ENCODE measurements around the gene OSBPL10.

The OSBPL10 gene

GRCh38 chr3:31848911-31849310 is 132.2 kb downstream of the OSBPL10 start:
- H3K9me2 ChIP-seq (ENCODE audit: low read depth, low read length): no peaks in the 10 kb centered on the region
- no peaks in the 10 kb centered on the region for H3K9me3 ChIP-seq (ENCODE audit: low read length)
- no peaks in the 10 kb centered on the region for H3F3A ChIP-seq (ENCODE audit: insufficient read depth, low read length)
- peak overlapping the region; percentile 69 for H3K27ac ChIP-seq (ENCODE audit: low read depth, low read length, poor library complexity, severe bottlenecking)
- peaks cover 77% of the 10 kb centered on the region for H3K4me1 ChIP-seq (ENCODE audit: insufficient read depth, low read length, severe bottlenecking)
- no peak overlapping the region for H2AFZ ChIP-seq (ENCODE audit: low read length)
- H3K9ac ChIP-seq (ENCODE audit: low read length): no peak overlapping the region; the same call in 1 of the 2 replicates
- no peaks in the 10 kb centered on the region for H4K20me1 ChIP-seq (ENCODE audit: insufficient read depth, low read length)
- H3K36me3 ChIP-seq (ENCODE audit: insufficient read depth, low read length): peaks cover 27% of the 10 kb centered on the region; the same call in 1 of the 2 replicates
- H3K4me3 ChIP-seq (ENCODE audit: low read depth, low read length, poor library complexity, severe bottlenecking): no peak overlapping the region
- no peak overlapping the region; the same call in 1 of the 2 replicates for H3K4me2 ChIP-seq (ENCODE audit: low read length)
- H3K27me3 ChIP-seq (ENCODE audit: insufficient read depth, low read length): no peaks in the 10 kb centered on the region
- peaks cover 8% of the 10 kb centered on the region; the same call in 1 of the 2 replicates for H3K79me2 ChIP-seq (ENCODE audit: insufficient read depth, low read length)
- TF ChIP-seq EZH2 (IDR thresholded peaks at IDR 0.05; ENCODE audit: borderline replicate concordance, low read length): no peak
- no peak for TF ChIP-seq CTCF (IDR thresholded peaks at IDR 0.05; ENCODE audit: low read length)

- peaks cover 8% of the 10 kb centered on the region; the same call in 1 of the 2 replicates for H3K79me2 ChIP-seq (ENCODE audit: insufficient read depth, low read length)
These were observed 132.8 kb downstream of the OSBPL10 start for GRCh38 chr3:31848163-31848818.

GRCh38 chr3:31847760-31848159 is 133.3 kb downstream of the OSBPL10 start:
- TF ChIP-seq EZH2 (IDR thresholded peaks at IDR 0.05; ENCODE audit: borderline replicate concordance, low read length) (no peak), CTCF (IDR thresholded peaks at IDR 0.05; ENCODE audit: low read length) (no peak)
- Histone ChIP-seq H3K4me1 (ENCODE audit: insufficient read depth, low read length, severe bottlenecking) (peaks cover 66% of the 10 kb centered on the region), H3K9me3 (ENCODE audit: low read length) (no peaks in the 10 kb centered on the region), H3K79me2 (ENCODE audit: insufficient read depth, low read length) (peaks cover 8% of the 10 kb centered on the region; the same call in 1 of the 2 replicates), H3F3A (ENCODE audit: insufficient read depth, low read length) (no peaks in the 10 kb centered on the region), H2AFZ (ENCODE audit: low read length) (no peak overlapping the region), H3K4me3 (ENCODE audit: low read depth, low read length, poor library complexity, severe bottlenecking) (no peak overlapping the region), H3K27me3 (ENCODE audit: insufficient read depth, low read length) (no peaks in the 10 kb centered on the region), H3K4me2 (ENCODE audit: low read length) (no peak overlapping the region), H3K9me2 (ENCODE audit: low read depth, low read length) (no peaks in the 10 kb centered on the region), H3K9ac (ENCODE audit: low read length) (no peak overlapping the region), H3K27ac (ENCODE audit: low read depth, low read length, poor library complexity, severe bottlenecking) (peak overlapping the region; percentile 69), H3K36me3 (ENCODE audit: insufficient read depth, low read length) (peaks cover 39% of the 10 kb centered on the region), H4K20me1 (ENCODE audit: insufficient read depth, low read length) (no peaks in the 10 kb centered on the region)

More at GRCh38 chr3:31848163-31848818, 132.8 kb downstream of the OSBPL10 start:
- H4K20me1 ChIP-seq (ENCODE audit: insufficient read depth, low read length): no peaks in the 10 kb centered on the region
- TF ChIP-seq EZH2 (IDR thresholded peaks at IDR 0.05; ENCODE audit: borderline replicate concordance, low read length) (no peak), CTCF (IDR thresholded peaks at IDR 0.05; ENCODE audit: low read length) (no peak)
- no peak overlapping the region for H3K4me3 ChIP-seq (ENCODE audit: low read depth, low read length, poor library complexity, severe bottlenecking)
- no peak overlapping the region; the same call in 1 of the 2 replicates for H3K9ac ChIP-seq (ENCODE audit: low read length)
- H3K9me2 ChIP-seq (ENCODE audit: low read depth, low read length): no peaks in the 10 kb centered on the region
- H3F3A ChIP-seq (ENCODE audit: insufficient read depth, low read length): no peaks in the 10 kb centered on the region
- no peak overlapping the region; the same call in 1 of the 2 replicates for H3K4me2 ChIP-seq (ENCODE audit: low read length)
- H3K36me3 ChIP-seq (ENCODE audit: insufficient read depth, low read length): peaks cover 34% of the 10 kb centered on the region
- H3K9me3 ChIP-seq (ENCODE audit: low read length): no peaks in the 10 kb centered on the region
- H2AFZ ChIP-seq (ENCODE audit: low read length): no peak overlapping the region
- no peaks in the 10 kb centered on the region for H3K27me3 ChIP-seq (ENCODE audit: insufficient read depth, low read length)
- peaks cover 71% of the 10 kb centered on the region for H3K4me1 ChIP-seq (ENCODE audit: insufficient read depth, low read length, severe bottlenecking)
- peak overlapping the region; percentile 69 for H3K27ac ChIP-seq (ENCODE audit: low read depth, low read length, poor library complexity, severe bottlenecking)

Measured in OCI-LY1 (cell line).